ENCODE data around the gene CYP4F11.
"Not testable (repeated sequence)": the region's sequence is repeated elsewhere in the genome, so short reads cannot be mapped to it uniquely, and the experiment has no call there.

Gene CYP4F11

DNA sequence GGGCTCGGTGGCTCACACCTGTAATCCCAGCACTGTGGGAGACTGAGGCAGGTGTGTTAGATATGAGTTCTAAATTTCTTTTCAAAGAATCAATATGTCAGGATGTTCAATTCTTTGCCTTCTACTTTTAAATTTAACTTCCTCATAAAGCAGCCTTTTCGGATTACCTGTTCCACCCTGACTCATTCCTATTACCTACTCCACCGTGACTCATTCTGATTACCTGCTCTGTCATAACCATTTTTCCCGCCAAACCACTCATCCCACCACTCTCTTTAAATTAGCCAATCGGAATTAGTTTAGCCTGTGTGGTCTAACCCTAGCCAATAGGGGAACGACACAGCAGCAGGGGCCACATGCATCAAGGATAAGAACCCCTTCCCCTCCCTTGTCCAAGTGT lies 60.6 kb downstream of the CYP4F11 start:
- FAIRE-seq, result not testable (repeated sequence)

GRCh38 chr19:15871570-15871969 lies 62.8 kb downstream of the CYP4F11 start:
- FAIRE-seq, result no peak

DNA sequence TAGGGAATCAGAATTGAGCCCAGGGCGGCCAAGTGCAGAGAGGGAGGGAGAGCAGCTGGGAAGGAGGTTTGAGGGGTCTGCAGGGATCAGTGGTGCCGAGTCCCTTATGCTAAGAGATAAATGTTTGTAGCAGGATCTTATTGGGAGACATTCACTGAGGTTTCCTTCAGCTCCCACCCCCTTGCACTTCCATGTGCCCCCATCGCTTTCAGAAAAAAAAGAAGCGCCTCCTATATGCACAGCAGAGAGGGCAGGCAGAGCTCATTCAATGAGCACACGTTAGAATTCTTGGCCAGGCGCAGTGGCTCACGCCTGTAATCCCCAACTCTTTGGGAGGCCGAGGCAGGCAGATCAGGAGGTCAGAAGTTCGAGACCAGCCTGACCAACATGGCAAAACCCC lies 64.5 kb downstream of the CYP4F11 start:
- FAIRE-seq, result no peak

GRCh38 chr19:15869109-15869555 lies 65.2 kb downstream of the CYP4F11 start:
- no peak for FAIRE-seq

GRCh38 chr19:15866636-15867035 lies 67.7 kb downstream of the CYP4F11 start:
- no peak for FAIRE-seq

DNA sequence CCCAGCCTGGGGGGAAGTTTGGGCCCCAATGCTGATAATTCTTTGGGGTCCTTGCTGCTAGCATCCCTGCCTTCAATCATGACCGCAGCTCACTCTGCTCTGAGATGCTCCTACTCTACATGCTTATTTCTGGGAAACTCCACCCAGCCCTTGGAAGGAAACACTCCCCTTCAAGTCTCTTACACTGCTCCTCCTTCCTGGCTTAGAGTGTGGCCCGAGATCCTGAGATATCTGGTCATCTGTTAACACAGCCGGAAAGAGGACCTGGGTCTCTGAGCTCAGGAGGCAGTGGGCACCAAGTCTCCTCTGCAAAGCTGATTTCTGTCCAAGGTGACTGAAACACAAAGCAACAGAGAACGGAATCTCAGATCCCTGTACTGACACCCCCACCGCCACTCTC lies 69.5 kb downstream of the CYP4F11 start:
- FAIRE-seq, result no peak

DNA sequence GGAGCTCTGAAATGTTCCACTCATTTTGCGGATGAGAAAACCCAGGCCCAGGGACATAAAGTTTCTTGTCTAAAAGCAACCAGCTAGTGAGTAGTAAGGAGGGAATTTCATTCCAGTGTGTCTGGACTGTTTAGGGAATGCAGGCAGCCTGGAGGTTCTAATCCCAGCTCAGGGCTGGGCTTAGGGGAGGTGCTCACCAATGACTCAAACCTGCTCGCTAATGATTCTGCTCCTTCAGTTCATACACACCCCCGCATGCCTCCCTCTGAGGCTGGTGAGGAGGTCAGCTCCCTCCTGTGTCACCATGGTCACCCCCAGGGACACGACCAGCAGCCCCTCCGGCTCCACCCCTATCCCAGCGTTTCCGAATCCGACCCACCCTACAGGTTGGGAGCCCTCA lies 71.1 kb downstream of the CYP4F11 start:
- no peak for FAIRE-seq

DNA sequence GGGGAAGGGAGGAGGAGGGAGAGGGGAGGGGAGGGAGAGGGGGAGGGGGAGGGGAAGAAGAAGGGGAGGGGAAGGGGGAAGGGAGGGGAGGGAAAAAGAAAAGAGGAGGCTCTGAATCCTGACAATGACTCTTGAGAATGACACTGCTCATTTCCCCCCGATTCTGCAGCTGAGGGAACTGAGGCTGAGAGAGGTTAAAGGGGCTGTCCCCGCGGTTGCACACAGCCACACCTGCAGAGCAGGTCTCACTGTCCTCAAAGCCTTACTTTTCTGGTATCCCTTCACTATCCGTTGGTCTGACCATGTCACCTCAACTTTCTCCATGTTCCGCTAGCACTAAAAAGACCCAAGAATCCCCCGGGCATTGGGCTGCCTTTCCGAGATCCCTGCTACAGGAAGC lies 71.9 kb downstream of the CYP4F11 start:
- FAIRE-seq, result no peak

Data from islet of Langerhans (tissue), 1 donor.